Gastroesophageal sphincter (tissue), 4 donors: ENCODE data around the gene WFDC2. TPM values are rescaled to one million over a fixed set of nuclear protein-coding genes. Genes with fewer than 3 reads are reported as not detected.

ENCODE experiments used
- ATAC-seq: fragments of 150-250 bp; one replicate; pipeline ENCODE4 v1.9.1; 2016; ENCODE audit warnings: mild to moderate bottlenecking, moderate library complexity
- H3K27ac ChIP-seq, 4 donors: fragments of 200-600 bp; sonication (generic) in 3 of 4; 1 replicate in 3 of 4; 2 replicates in 1 of 4; pipeline ENCODE4 v1.5.1; 2016 to 2019
- H3K27me3 ChIP-seq: fragments of 200-600 bp; sonication (generic); one replicate; pipeline ENCODE4 v1.5.1; 2019
- H3K36me3 ChIP-seq, 2 donors: fragments of 200-600 bp; sonication (generic); one replicate each; pipeline ENCODE4 v1.5.1; 2019; ENCODE audit warnings: control low read depth in 1 of 2
- H3K4me1 ChIP-seq, 3 donors: fragments of 200-600 bp; sonication (generic); 1 replicate in 2 of 3; 2 replicates in 1 of 3; pipeline ENCODE4 v1.5.1; 2016 to 2019; ENCODE audit warnings: control low read depth in 2 of 3
- H3K4me3 ChIP-seq, 2 donors: fragments of 200-600 bp; sonication (generic); one replicate each; pipeline ENCODE4 v1.5.1; 2019; ENCODE audit warnings: mild to moderate bottlenecking in 1 of 2, moderate library complexity in 1 of 2
- H3K9me3 ChIP-seq, 3 donors: fragments of 200-600 bp; sonication (generic); one replicate each; pipeline ENCODE4 v1.5.1; 2017 to 2019; ENCODE audit warnings: control low read depth in 2 of 3
- EP300 ChIP-seq: sonication (generic); formaldehyde crosslinking; IDR thresholded peaks from one replicate; pipeline ENCODE4 v1.6.1; 2017; ENCODE audit warnings: antibody characterized with exemption, mild to moderate bottlenecking
- POLR2A ChIP-seq, 2 donors: fragments of 450-650 bp; IDR thresholded peaks; one replicate each; pipeline ENCODE4 v1.6.1; 2017; ENCODE audit warnings: antibody characterized with exemption in 2 of 2, mild to moderate bottlenecking in 2 of 2, moderate library complexity in 1 of 2
- POLR2AphosphoS5 ChIP-seq: sonication (generic); formaldehyde crosslinking; IDR thresholded peaks from one replicate; pipeline ENCODE4 v1.6.1; 2017; ENCODE audit warnings: antibody characterized with exemption
- WGBS, 2 donors: methylation state at CpG; one replicate each; pipeline ENCODE4 v1.1.5; 2018; ENCODE audit warnings: low coverage in 1 of 2; 5-methylcytosine and 5-hydroxymethylcytosine counted together
- total RNA-seq, 4 donors: library from RNA; depleted of rRNA; stranded (reverse); fragments of >200 nt; gene quantifications; one replicate each; pipeline ENCODE4 v1.1.0, GENCODE V29; 2016
- TF ChIP-seq, protein P1 (sequence below), 4 experiments: fragments of 200-600 bp in 2 of 4; fragments of 450-650 bp in 2 of 4; sonication (generic) in 1 of 4; IDR thresholded peaks; one replicate each; pipeline ENCODE4 v1.5.1; 2017 to 2019; ENCODE audit warnings: antibody characterized with exemption in 4 of 4, mild to moderate bottlenecking in 2 of 4, moderate library complexity in 2 of 4

WFDC2 gene
- total RNA-seq, 4 donors from 2014 or later = 7.0 to 21.9 (median 9.3) TPM; not detected in 1

- Histone ChIP-seq H3K4me1 (peaks cover 0 to 9% (median 0%) of the 10 kb centered on the region in 3 donors), H3K9me3 (no peaks in the 10 kb centered on the region), H3K4me3 (no peak overlapping the region), H3K27me3 (no peaks in the 10 kb centered on the region), H3K36me3 (peaks cover 0 to 60% of the 10 kb centered on the region in 2 donors), H3K27ac (peak overlapping the region in 3 of 4 donors; percentile 14 to 30 (median 24))
- 59 to 69% methylated on average over 2 to 4 of the region's 5 CpGs for WGBS, 2 donors
- peak; percentile 41 for ATAC-seq
- TF ChIP-seq POLR2A (IDR thresholded peaks at IDR 0.05) (no peak), EP300 (no peak), POLR2AphosphoS5 (no peak)
- TF ChIP-seq, protein P1, sequence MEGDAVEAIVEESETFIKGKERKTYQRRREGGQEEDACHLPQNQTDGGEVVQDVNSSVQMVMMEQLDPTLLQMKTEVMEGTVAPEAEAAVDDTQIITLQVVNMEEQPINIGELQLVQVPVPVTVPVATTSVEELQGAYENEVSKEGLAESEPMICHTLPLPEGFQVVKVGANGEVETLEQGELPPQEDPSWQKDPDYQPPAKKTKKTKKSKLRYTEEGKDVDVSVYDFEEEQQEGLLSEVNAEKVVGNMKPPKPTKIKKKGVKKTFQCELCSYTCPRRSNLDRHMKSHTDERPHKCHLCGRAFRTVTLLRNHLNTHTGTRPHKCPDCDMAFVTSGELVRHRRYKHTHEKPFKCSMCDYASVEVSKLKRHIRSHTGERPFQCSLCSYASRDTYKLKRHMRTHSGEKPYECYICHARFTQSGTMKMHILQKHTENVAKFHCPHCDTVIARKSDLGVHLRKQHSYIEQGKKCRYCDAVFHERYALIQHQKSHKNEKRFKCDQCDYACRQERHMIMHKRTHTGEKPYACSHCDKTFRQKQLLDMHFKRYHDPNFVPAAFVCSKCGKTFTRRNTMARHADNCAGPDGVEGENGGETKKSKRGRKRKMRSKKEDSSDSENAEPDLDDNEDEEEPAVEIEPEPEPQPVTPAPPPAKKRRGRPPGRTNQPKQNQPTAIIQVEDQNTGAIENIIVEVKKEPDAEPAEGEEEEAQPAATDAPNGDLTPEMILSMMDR (IDR thresholded peaks at IDR 0.05) = no peak
Measured at GRCh38 chr20:45426320-45427016, 43.1 kb upstream of the WFDC2 start.

DNA sequence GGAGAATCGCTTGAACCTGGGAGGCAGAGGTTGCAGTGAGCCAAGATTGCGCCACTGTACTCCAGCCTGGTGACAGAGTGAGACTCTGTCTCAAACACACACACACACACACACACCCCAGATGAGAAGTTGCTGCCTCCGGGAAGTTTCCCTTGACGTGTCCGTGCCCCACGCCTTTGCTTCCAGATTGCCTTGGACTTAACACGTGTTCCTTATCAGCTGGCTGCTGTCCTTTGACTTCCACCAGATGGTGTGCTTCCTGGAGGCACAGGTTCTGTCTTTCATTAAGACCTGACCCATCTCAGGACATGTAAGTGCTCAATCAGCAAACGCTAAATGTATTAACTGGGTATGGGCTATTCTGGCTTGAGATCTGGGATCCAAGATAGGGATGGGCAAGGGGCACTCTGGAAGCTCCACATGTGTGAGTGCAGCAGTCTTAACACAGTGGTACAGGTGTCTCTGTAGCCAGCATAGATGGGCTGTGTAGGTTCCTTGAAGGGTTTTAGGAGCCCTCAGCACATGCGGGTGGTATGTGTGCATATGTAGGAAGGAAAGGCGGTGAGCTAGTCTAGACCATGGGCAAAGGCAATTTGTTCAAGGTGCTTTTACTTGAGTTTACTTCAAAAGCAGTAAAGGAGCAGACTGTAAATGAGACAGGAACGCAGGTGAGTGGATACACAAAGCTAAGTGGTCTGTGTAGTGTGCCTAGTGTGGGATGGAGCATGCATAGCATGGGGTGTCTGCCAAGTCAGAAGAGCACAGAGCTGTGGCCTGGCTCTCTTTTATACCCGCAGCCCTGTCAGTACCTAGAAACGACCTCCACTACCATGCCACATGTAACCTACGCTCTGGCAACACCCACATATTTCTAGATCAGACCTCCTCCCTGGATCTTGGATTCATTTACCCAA lies 42.1 kb upstream of the WFDC2 start:
- WGBS, 2 donors = 65 to 69% methylated on average over 11 to 12 of the region's 14 CpGs
- H3K27ac ChIP-seq = no peak overlapping the region
- ATAC-seq = no peak
- TF ChIP-seq POLR2A (IDR thresholded peaks at IDR 0.05) = no peak
- no peak for TF ChIP-seq EP300
- TF ChIP-seq, protein P1 (IDR thresholded peaks at IDR 0.05) = no peak
- no peak for TF ChIP-seq POLR2AphosphoS5
- no peaks in the 10 kb centered on the region for H3K27me3 ChIP-seq
- H3K36me3 ChIP-seq = peaks cover 0 to 50% of the 10 kb centered on the region in 2 donors
- H3K9me3 ChIP-seq = no peaks in the 10 kb centered on the region
- no peak overlapping the region for H3K4me3 ChIP-seq
- peaks cover 0 to 9% (median 0%) of the 10 kb centered on the region in 3 donors for H3K4me1 ChIP-seq

DNA sequence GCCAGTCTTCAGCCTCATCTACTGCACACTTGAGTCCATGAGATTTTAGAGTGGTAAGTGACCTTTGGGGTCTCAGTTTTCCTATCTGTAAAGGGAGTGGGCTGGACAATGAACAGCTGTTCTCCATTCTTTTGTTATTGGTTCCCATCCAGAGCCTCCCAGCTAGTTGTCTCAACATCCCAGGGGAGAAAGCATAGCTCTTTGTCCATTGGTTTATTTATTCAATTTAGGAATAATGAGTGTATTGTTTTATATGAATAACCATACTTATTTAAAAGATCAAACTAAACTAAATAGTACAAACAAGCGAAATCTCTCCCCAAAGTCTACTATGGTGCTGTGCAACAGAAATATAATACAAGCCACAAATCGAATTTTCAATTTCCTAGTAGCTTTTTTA lies 39.9 kb upstream of the WFDC2 start:
- Histone ChIP-seq H3K4me1 (peaks cover 0 to 16% (median 0%) of the 10 kb centered on the region in 3 donors), H3K36me3 (peaks cover 0 to 28% of the 10 kb centered on the region in 2 donors), H3K9me3 (no peaks in the 10 kb centered on the region), H3K27ac (no peak overlapping the region), H3K4me3 (no peak overlapping the region), H3K27me3 (no peaks in the 10 kb centered on the region)
- 42 to 57% methylated on average over 1 to 2 of the region's 2 CpGs for WGBS, 2 donors
- no peak for ATAC-seq
- TF ChIP-seq, protein P1 (IDR thresholded peaks at IDR 0.05) = no peak
- TF ChIP-seq POLR2AphosphoS5 (no peak), EP300 (no peak), POLR2A (IDR thresholded peaks at IDR 0.05) (no peak)

DNA sequence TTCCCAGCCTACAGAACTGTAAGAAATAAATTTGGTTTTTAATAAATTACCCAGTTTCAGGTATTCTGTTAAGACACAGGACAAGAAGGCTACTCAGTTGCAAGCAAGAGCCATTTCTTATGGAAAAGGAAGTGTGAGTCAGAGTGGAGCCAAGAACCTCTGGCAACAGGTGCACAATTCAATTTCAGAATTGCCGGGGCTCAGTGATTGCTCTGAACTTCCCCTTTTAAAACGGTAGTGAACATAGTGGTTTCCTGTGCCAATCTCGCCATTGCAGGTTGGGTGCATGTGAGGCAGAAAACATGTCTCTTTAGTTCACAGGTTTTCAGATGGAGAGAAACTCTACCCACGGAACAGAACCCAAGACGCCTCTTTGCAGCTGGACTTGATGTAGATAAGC lies 37.3 kb upstream of the WFDC2 start:
- H3K9me3 ChIP-seq = no peaks in the 10 kb centered on the region
- 47 to 78% methylated on average over 2 to 5 of the region's 5 CpGs for WGBS, 2 donors
- H3K4me1 ChIP-seq = peaks cover 0 to 11% (median 0%) of the 10 kb centered on the region in 3 donors
- TF ChIP-seq, protein P1 (IDR thresholded peaks at IDR 0.05) = no peak
- no peak for TF ChIP-seq POLR2AphosphoS5
- TF ChIP-seq EP300 = no peak
- no peak for TF ChIP-seq POLR2A (IDR thresholded peaks at IDR 0.05)
- H3K4me3 ChIP-seq = no peak overlapping the region
- no peak for ATAC-seq
- no peaks in the 10 kb centered on the region for H3K27me3 ChIP-seq
- H3K36me3 ChIP-seq = peaks cover 0 to 6% of the 10 kb centered on the region in 2 donors
- no peak overlapping the region for H3K27ac ChIP-seq
